ENCODE results near the gene TCEANC2. TPM values are rescaled to one million over a fixed set of nuclear protein-coding genes. Genes with fewer than 3 reads are reported as not detected.

TCEANC2 gene
- total RNA-seq, 4 donors from 2014 or later: 2.6 to 9.5 (median 7.0) TPM

GRCh38 chr1:54120698-54121481, 67.5 kb downstream of the TCEANC2 start:
- in situ Hi-C loops (cut with MboI; ENCODE audit: low sequenced_read_pairs in 4 of 4): loop anchor here in 3 of 4 donors (5.0 to 25.0 kb wide), 5 partner anchors 286 to 691 kb away; partner anchors contain the start of genes SSBP3 (in 1 of the 3) and TTC22 (in 1 of the 3)
- no peak for DNase-seq
- H3K4me1 ChIP-seq: peaks cover 5 to 13% of the 10 kb centered on the region in 2 donors
- H3K36me3 ChIP-seq: no peaks in the 10 kb centered on the region
- peak overlapping the region in 2 of 4 donors; percentile 35 to 49 for H3K4me3 ChIP-seq
- H3K27ac ChIP-seq: no peak overlapping the region
- no peak for ATAC-seq
- intact Hi-C loops (cut with DNase I; ENCODE audit: low total_unique reads): loop anchor here (1.0 kb wide), 3 partner anchors 79 to 689 kb away; partner anchors contain the start of genes CYB5RL and MRPL37
- H3K27me3 ChIP-seq: no peaks in the 10 kb centered on the region
- no peaks in the 10 kb centered on the region for H3K9me3 ChIP-seq
- TF ChIP-seq CTCF (IDR thresholded peaks at IDR 0.05 in 4 of 5, conservative IDR thresholded peaks at IDR 0.05 in 1 of 5) (no peak), POLR2A (IDR thresholded peaks at IDR 0.05) (no peak)

DNA sequence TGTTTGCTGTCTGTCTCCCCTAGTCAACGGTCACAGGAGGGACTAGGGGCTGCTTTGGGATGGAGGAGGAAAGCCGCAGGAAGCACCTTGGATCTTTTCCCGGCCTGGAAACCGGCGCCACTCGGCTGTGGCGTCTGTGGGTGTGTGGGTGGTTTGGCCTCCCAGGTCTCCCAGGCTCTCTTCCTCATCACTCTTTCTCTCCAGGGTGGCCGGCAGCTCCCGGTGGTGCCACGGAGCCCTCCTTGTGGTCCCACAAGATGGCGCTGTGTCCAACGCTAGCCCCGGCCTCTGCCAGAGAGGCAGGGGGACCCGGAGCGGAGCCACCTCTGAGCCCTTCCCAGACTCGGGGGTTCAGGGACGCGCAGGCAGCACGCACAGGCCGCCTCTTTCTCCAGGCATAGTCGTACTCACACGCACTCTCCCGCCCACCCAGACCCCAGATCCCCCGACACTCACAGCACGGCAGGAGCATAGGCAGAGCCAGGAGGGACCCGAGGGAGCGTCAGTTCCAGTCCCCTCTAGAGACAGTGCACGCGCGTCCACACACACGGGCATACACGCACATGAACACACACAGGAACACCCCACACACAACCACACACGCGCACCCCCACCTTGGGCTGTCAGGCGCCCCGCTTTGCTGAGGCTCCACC, 68.2 kb downstream of the TCEANC2 start:
- no peaks in the 10 kb centered on the region for H3K9me3 ChIP-seq
- intact Hi-C loops (cut with DNase I; ENCODE audit: low total_unique reads) (loop anchor here (1.0 kb wide), 3 partner anchors 79 to 689 kb away; partner anchors contain the start of genes CYB5RL and MRPL37), in situ Hi-C loops (cut with MboI; ENCODE audit: low sequenced_read_pairs in 4 of 4) (loop anchor here in 3 of 4 donors (5.0 to 25.0 kb wide), 5 partner anchors 286 to 691 kb away; partner anchors contain the start of genes SSBP3 (in 1 of the 3) and TTC22 (in 1 of the 3))
- peak; percentile 51 to 73 for DNase-seq
- no peaks in the 10 kb centered on the region for H3K36me3 ChIP-seq
- TF ChIP-seq CTCF (IDR thresholded peaks at IDR 0.05 in 4 of 5, conservative IDR thresholded peaks at IDR 0.05 in 1 of 5) (peak; percentile 67 to 88 (median 79)), POLR2A (IDR thresholded peaks at IDR 0.05) (no peak)
- no peaks in the 10 kb centered on the region for H3K27me3 ChIP-seq
- peak; percentile 33 to 72 for ATAC-seq
- peaks cover 10 to 17% of the 10 kb centered on the region in 2 donors for H3K4me1 ChIP-seq
- H3K27ac ChIP-seq: no peak overlapping the region
- H3K4me3 ChIP-seq: peak overlapping the region; percentile 35 to 49 (median 42)

DNA sequence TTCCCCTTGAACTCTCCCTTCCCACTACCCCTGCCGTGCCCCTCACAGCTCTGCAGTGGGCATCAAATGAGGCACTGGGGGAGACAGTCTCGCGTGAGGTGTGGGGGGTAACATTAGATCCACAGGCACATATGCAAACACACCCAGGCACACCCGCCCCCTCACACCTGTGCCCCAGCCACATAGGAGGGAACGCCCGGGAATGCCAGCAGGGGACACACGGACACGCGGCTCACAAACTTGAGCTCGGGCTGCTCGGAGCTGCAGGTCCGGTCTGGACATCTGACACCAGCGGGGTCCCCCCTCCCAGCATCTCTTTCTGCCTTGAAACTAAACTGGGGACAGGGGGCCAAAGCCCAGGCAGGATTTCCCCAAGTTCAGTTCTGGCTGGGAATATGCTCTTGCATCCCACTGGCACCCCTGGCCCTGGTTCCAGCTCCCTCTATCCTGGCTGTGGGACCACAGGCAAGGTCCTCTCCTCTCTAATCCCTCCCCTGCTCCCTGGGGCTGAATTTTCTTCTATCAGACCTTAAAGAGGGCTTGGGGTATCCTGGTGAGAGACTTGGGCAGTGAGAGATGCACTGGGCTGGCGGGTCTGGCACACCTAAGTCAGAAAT, 68.8 kb downstream of the TCEANC2 start:
- ATAC-seq: no peak
- H3K4me3 ChIP-seq: peak overlapping the region in 2 of 4 donors; percentile 35 to 49

More for the DNA sequence above, 68.8 kb downstream of the TCEANC2 start:
- TF ChIP-seq POLR2A (IDR thresholded peaks at IDR 0.05) (no peak), CTCF (IDR thresholded peaks at IDR 0.05 in 4 of 5, conservative IDR thresholded peaks at IDR 0.05 in 1 of 5) (no peak)
- no peaks in the 10 kb centered on the region for H3K9me3 ChIP-seq
- no peaks in the 10 kb centered on the region for H3K27me3 ChIP-seq
- intact Hi-C loops (cut with DNase I; ENCODE audit: low total_unique reads) (no loop called here), in situ Hi-C loops (cut with MboI; ENCODE audit: low sequenced_read_pairs in 4 of 4) (loop anchor here in 3 of 4 donors (5.0 to 25.0 kb wide), 5 partner anchors 285 to 690 kb away; partner anchors contain the start of genes SSBP3 (in 1 of the 3) and TTC22 (in 1 of the 3))
- no peaks in the 10 kb centered on the region for H3K36me3 ChIP-seq
- H3K27ac ChIP-seq: no peak overlapping the region
- H3K4me1 ChIP-seq: peaks cover 10 to 17% of the 10 kb centered on the region in 2 donors
- no peak for DNase-seq
